NCI-H1105 (cell line): ENCODE results near the gene SARS1.

Experiments
- DNase-seq: peaks from one replicate; lab custom pipeline; 2025; lab: John Stamatoyannopoulos, UW

Gene SARS1

DNA sequence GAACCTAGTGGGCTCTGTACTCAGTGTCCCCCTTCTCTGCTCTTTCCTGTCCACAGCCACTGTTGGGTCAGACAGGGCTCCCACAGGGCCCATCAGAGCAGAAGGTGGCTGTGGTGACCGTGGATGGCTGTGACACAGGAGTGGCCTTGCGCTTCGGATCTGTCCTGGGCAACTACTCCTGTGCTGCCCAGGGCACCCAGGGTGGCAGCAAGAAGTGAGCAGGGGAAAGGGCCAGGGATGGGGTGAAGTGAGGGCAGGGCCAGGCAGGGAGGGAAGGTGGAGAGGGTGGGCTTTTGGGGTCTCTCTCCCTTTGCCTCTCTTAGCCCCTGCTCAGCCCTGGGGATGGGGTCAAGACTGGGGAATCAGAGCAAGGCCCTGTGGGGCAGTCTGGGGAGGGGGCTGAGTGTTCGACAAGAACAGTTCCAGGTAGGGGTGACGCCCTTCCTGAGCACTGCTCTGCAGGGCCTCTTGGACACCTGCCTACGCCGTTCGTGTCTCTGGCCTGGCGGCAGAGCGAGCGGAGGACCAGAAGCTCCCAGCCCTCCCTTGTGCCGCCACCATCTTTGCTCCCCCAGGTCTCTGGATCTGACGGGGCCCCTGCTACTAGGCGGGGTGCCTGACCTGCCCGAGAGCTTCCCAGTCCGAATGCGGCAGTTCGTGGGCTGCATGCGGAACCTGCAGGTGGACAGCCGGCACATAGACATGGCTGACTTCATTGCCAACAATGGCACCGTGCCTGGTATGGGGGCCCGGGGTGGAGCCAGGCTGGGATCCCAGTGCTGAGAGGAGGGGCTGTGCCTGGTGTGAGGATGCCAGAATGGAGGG is 48.7 kb downstream of the SARS1 start:
- no peak for DNase-seq

- DNase-seq = no peak
Observed at GRCh38 chr1:109263234-109263596, 49.5 kb downstream of the SARS1 start.

- DNase-seq = no peak
Observed at GRCh38 chr1:109263597-109264378, 50.1 kb downstream of the SARS1 start.

DNA sequence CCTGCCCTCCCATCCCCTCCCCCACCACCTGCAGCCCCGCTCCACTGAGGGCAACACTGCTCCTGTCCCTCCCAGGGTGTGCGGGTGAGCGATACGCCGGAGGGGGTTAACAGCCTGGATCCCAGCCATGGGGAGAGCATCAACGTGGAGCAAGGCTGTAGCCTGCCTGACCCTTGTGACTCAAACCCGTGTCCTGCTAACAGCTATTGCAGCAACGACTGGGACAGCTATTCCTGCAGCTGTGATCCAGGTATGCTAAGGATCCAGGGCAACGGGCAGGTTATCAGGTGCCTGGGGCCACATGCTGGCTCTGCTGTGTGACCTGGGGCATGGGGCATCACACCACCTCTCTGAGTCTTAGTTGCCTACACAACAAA is 50.6 kb downstream of the SARS1 start:
- DNase-seq = no peak

- DNase-seq = no peak
Observed at GRCh38 chr1:109265016-109265415, 51.3 kb downstream of the SARS1 start.

DNA sequence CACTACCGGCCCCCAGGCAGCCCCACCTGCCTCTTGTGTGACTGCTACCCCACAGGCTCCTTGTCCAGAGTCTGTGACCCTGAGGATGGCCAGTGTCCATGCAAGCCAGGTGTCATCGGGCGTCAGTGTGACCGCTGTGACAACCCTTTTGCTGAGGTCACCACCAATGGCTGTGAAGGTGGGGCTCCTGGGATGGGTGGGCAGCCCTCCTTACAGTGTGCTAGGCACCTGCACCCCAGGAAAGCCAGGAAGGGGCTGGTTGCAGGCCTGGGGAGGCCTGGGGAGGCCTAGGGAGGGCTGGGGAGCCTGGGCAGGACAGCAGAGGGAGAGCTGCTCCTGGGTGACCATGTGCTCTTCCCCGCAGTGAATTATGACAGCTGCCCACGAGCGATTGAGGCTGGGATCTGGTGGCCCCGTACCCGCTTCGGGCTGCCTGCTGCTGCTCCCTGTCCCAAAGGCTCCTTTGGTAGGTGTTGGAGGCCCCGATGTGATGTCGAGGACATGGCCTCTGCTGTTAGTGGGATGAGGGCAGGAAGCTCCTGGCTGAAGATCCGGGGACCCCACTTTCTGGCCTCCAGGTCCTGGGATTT is 52.1 kb downstream of the SARS1 start:
- DNase-seq = no peak

DNA sequence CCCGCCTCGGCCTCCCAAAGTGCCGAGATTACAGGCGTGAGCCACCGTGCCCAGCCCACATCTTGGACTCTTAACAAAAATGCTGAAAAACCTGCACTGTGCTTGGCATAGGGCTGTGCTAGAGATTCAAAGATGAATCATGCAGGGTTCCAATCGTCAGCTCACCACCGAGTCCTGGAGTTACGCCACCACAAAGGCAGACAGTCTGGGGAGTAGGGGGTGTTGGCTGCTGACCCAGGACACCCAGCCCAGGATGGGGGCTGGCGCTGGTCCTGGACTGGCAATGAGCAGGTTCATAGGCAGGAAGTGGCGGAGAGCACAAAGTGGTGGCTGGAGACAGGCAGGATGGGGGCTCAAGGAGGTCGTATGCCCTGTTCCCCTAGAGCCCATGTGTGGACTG is 53.2 kb downstream of the SARS1 start:
- DNase-seq = no peak

GRCh38 chr1:109267743-109268300 is 54.1 kb downstream of the SARS1 start:
- DNase-seq = no peak

DNA sequence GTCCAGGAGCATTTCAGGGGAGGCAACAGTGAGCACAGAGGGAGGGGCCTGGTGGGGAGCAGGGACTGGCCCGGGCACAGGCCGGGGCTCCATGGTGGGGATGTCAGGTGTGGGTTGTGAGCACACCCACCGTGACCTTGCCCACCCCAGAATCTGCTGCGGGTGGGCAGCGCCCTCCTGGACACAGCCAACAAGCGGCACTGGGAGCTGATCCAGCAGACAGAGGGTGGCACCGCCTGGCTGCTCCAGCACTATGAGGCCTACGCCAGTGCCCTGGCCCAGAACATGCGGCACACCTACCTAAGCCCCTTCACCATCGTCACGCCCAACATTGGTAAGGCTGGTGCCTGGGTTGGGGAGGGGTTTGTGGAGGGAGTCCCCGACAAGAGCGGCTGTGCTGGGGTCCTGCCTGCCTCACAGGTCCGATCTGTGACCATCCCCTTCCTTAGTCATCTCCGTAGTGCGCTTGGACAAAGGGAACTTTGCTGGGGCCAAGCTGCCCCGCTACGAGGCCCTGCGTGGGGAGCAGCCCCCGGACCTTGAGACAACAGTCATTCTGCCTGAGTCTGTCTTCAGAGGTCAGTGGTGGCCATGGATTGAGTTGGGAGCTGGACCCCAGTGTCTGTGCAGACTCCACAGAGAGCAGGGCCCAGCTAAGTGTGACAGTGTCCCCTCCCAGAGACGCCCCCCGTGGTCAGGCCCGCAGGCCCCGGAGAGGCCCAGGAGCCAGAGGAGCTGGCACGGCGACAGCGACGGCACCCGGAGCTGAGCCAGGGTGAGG is 54.9 kb downstream of the SARS1 start:
- no peak for DNase-seq

GRCh38 chr1:109269212-109269980 is 55.7 kb downstream of the SARS1 start:
- no peak for DNase-seq

- DNase-seq = no peak
Observed at GRCh38 chr1:109269981-109270622, 56.4 kb downstream of the SARS1 start.

DNA sequence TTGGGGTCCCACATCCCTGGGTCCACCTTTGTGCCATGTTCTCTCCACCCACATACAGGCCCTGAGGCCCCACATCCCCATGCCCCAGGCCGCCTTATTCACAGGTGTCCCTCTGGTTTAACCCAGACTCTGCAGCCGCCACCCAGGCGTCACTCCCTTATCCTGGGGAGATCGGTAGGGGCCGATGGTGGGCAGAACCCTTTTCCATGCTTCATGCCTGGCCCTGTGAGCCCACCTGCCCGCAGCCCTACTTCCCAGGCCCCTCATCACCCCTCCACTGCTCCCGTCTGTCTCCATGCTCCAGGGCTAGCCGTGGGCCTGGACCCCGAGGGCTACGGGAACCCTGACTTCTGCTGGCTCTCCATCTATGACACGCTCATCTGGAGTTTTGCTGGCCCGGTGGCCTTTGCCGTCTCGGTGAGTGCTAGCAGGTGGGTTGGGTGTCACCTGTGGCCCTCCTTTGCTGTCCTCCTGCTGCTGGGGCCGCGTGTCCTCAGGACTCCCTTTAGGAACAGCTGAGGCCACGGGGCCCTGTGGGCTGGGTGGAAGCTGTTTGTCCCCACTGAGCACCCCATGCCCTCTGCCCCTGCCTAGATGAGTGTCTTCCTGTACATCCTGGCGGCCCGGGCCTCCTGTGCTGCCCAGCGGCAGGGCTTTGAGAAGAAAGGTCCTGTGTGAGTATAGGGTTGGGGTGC is 57.1 kb downstream of the SARS1 start:
- DNase-seq = no peak

- DNase-seq = no peak
Observed at GRCh38 chr1:109271458-109271857, 57.7 kb downstream of the SARS1 start.

- no peak for DNase-seq
Observed at GRCh38 chr1:109272021-109272799, 58.5 kb downstream of the SARS1 start.

- DNase-seq = no peak
Observed at GRCh38 chr1:109272831-109273547, 59.3 kb downstream of the SARS1 start.

DNA sequence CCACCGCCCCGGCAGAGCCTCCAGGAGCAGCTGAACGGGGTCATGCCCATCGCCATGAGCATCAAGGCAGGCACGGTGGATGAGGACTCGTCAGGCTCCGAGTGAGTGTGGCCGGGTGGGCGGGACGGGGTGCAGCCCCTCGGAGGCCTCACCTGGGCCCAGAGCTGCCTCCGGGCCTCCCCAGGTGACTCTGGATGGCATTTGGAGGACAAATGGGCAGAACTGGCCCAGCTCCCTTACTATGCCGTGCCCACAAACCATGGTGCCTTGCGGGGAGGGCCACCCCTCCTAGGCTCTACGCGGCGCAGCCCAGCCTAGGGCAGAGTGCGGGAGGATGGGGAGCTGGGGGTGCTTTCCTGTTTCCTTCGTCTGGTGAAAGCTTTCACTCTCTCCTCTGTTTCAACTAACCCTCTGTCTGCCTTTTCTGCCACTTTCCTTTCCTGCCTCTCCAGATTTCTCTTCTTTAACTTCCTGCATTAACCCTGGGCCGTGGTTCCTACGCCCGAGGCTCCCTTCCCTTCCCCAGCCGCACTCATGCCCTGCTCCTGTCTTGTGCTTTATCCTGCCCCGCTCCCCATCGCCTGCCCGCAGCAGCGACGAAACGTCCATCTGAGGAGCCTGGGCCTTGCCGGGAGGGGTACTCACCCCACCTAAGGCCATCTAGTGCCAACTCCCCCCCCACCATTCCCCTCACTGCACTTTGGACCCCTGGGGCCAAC is 60.0 kb downstream of the SARS1 start:
- no peak for DNase-seq

GRCh38 chr1:109274533-109275476 is 61.1 kb downstream of the SARS1 start:
- DNase-seq = no peak
